Retina (tissue), 1 donor: Measurements from ENCODE around the gene SPINK4.

Experiments used
- DNase-seq: peaks from one replicate; pipeline ENCODE4 v3.0.0-alpha.2; 2016

The SPINK4 gene

DNA sequence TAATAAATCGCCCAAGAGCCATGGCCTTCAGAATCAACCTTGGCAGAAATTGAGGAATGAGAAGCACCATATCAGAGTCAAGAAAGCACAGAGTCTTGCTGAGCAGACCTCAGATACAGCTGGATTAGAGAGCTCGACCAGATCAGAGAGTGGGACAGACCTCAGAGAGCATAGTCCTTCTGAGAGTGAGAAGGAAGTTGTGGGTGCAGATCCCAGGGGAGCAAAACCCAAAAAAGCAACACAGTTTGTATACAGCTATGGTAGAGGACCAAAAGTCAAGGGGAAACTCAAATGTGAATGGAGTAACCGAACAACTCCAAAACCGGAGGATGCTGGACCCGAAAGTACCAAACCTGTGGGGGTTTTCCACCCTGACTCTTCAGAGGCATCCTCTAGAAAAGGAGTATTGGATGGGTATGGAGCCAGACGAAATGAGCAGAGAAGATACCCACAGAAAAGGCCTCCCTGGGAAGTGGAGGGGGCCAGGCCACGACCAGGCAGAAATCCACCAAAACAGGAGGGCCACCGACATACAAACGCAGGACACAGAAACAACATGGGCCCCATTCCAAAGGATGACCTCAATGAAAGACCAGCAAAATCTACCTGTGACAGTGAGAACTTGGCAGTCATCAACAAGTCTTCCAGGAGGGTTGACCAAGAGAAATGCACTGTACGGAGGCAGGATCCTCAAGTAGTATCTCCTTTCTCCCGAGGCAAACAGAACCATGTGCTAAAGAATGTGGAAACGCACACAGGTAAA, 54.9 kb downstream of the SPINK4 start:
- no peak for DNase-seq

DNA sequence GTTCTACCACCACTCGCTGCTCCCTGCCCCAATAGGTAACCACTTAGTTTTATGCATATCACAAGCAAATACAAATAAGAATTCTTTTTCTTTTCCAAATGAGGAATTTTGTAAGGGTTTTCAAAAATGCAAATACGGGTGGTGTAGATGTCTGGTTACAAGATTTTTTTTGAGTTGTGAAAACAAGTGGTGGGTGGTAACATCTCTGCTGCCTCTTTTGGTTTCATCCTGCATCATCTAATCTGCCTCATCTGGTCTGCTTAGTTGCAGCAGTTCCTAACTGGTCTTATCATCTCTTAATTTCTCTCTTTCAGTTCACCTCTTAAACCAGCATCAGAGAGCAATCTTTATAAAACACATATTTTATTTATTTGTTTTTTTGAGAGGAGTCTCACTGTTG, 55.6 kb downstream of the SPINK4 start:
- no peak for DNase-seq

DNA sequence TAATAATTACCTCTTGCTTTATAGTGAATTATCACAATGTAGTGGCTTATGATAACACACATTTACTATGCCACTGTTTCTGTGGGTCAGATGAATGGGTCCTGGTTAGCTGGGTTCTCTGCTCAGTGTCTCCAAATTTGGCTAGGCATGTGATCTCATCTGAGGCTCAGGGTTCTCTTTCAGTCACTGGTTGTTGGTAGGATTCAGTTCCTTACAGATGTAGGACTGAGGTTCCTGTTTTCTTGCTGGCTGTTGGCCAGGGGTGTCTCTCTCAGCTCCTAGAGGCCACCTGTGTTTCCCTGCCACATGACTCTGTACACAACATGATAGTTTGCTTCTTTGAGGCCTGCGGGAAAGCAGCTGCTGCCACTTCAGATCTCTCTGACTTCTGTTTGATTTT, 57.5 kb downstream of the SPINK4 start:
- DNase-seq = no peak
